CD4-positive, alpha-beta T cell treated with Interleukin-15 for 1 hour (primary cell): Measurements from ENCODE around the gene GCNT1.
"Not testable (repeated sequence)": the region's sequence is repeated elsewhere in the genome, so short reads cannot be mapped to it uniquely, and the experiment has no call there.

ENCODE experiments used
- DNase-seq: peaks from one replicate; pipeline ENCODE4 v3.0.0-alpha.2; 2020

Gene GCNT1

GRCh38 chr9:76444322-76444929 lies 14.6 kb upstream of the GCNT1 start:
- DNase-seq: no peak

GRCh38 chr9:76445976-76446375 lies 13.0 kb upstream of the GCNT1 start:
- DNase-seq: no peak

- DNase-seq: no peak
These were observed 10.5 kb upstream of the GCNT1 start for GRCh38 chr9:76448501-76448900.

GRCh38 chr9:76451234-76451633 lies 7.7 kb upstream of the GCNT1 start:
- DNase-seq: no peak

GRCh38 chr9:76452839-76453238 lies 6.1 kb upstream of the GCNT1 start:
- DNase-seq: no peak

GRCh38 chr9:76453785-76454184 lies 5.2 kb upstream of the GCNT1 start:
- DNase-seq: no peak

GRCh38 chr9:76454311-76454710 lies 4.7 kb upstream of the GCNT1 start:
- DNase-seq: no peak

GRCh38 chr9:76456202-76456926 lies 2.6 kb upstream of the GCNT1 start:
- DNase-seq: peak; percentile 44

GRCh38 chr9:76459694-76460635 lies 983 bp downstream of the GCNT1 start:
- no peak for DNase-seq

- no peak for DNase-seq
These were observed 3.1 kb downstream of the GCNT1 start for GRCh38 chr9:76462126-76462525.

- DNase-seq: no peak
These were observed 4.2 kb downstream of the GCNT1 start for GRCh38 chr9:76463211-76463610.

- DNase-seq: no peak
These were observed 5.7 kb downstream of the GCNT1 start for GRCh38 chr9:76464706-76465105.

- DNase-seq: no peak
These were observed 6.7 kb downstream of the GCNT1 start for GRCh38 chr9:76465442-76466298.

GRCh38 chr9:76466299-76466605 lies 7.3 kb downstream of the GCNT1 start:
- DNase-seq: no peak

GRCh38 chr9:76474419-76474818 lies 15.4 kb downstream of the GCNT1 start:
- no peak for DNase-seq

- no peak for DNase-seq
These were observed 16.7 kb downstream of the GCNT1 start for GRCh38 chr9:76475686-76476085.

- not testable (repeated sequence) for DNase-seq
These were observed 18.8 kb downstream of the GCNT1 start for GRCh38 chr9:76477818-76478217.

GRCh38 chr9:76478226-76478625 lies 19.2 kb downstream of the GCNT1 start:
- DNase-seq: no peak

- DNase-seq: not testable (repeated sequence)
These were observed 20.4 kb downstream of the GCNT1 start for GRCh38 chr9:76479337-76479736.

- no peak for DNase-seq
These were observed 27.2 kb downstream of the GCNT1 start for GRCh38 chr9:76486151-76486550.

GRCh38 chr9:76490249-76490990 lies 31.4 kb downstream of the GCNT1 start:
- DNase-seq: no peak

GRCh38 chr9:76491056-76491455 lies 32.1 kb downstream of the GCNT1 start:
- DNase-seq: not testable (repeated sequence)
